H9 (cell line): Measurements from ENCODE around the gene DIPK1B. TPM values are rescaled to one million over a fixed set of nuclear protein-coding genes. Genes with fewer than 3 reads are reported as not detected.

Experiments
- DNase-seq: peaks from one replicate; pipeline ENCODE4 v3.0.0-alpha.2; 2017
- H2AFZ ChIP-seq: one replicate; pipeline ENCODE4 v1.6.1; 2013; ENCODE audit warnings: mild to moderate bottlenecking, low read length, control low read depth, moderate library complexity
- H2AK5ac ChIP-seq: 2 replicates; pipeline ENCODE4 v1.6.1; 2013; ENCODE audit warnings: low read length, control low read depth, mixed read lengths; ENCODE audit not compliant: insufficient read length
- H2BK120ac ChIP-seq: one replicate; pipeline ENCODE4 v1.6.1; 2013; ENCODE audit warnings: low read depth, mild to moderate bottlenecking, low read length, control low read depth, inconsistent platforms; ENCODE audit not compliant: poor library complexity, severe bottlenecking
- H2BK12ac ChIP-seq: 2 replicates; pipeline ENCODE4 v1.6.1; 2013; ENCODE audit warnings: low read length, control low read depth, mixed read lengths, low read depth; ENCODE audit not compliant: insufficient read length
- H2BK15ac ChIP-seq: 2 replicates; pipeline ENCODE4 v1.6.1; 2013; ENCODE audit warnings: low read depth, low read length, control low read depth
- H2BK20ac ChIP-seq: one replicate; pipeline ENCODE4 v1.6.1; 2013; ENCODE audit warnings: low read depth, mild to moderate bottlenecking, low read length, control low read depth, inconsistent platforms; ENCODE audit not compliant: poor library complexity, severe bottlenecking
- H2BK5ac ChIP-seq: 2 replicates; pipeline ENCODE4 v1.6.1; 2013; ENCODE audit warnings: low read length, control low read depth, mixed read lengths; ENCODE audit not compliant: insufficient read length
- H3K14ac ChIP-seq: 2 replicates; pipeline ENCODE4 v1.6.1; 2013; ENCODE audit warnings: low read length, control low read depth; ENCODE audit not compliant: insufficient read depth
- H3K18ac ChIP-seq: 2 replicates; pipeline ENCODE4 v1.6.1; 2013; ENCODE audit warnings: low read depth, mild to moderate bottlenecking, mixed read lengths, low read length, control low read depth; ENCODE audit not compliant: insufficient read length
- H3K23ac ChIP-seq: 2 replicates; pipeline ENCODE4 v1.6.1; 2013; ENCODE audit warnings: low read length, control low read depth, mixed read lengths, low read depth; ENCODE audit not compliant: insufficient read length
- H3K23me2 ChIP-seq: 2 replicates; pipeline ENCODE4 v1.6.1; 2013; ENCODE audit warnings: low read depth, mild to moderate bottlenecking, mixed read lengths, low read length, control low read depth; ENCODE audit not compliant: insufficient read length, poor library complexity, severe bottlenecking
- H3K27ac ChIP-seq: 2 replicates; pipeline ENCODE4 v1.5.1; 2013; ENCODE audit warnings: low read length, control low read depth, mixed read lengths, low read depth; ENCODE audit not compliant: insufficient read length
- H3K27me3 ChIP-seq: 2 replicates; pipeline ENCODE4 v1.6.1; 2013; ENCODE audit warnings: low read length, control low read depth, inconsistent platforms; ENCODE audit not compliant: insufficient read depth
- H3K4ac ChIP-seq: 2 replicates; pipeline ENCODE4 v1.6.1; 2013; ENCODE audit warnings: low read depth, mild to moderate bottlenecking, control low read depth, inconsistent platforms, low read length, moderate library complexity
- H3K4me1 ChIP-seq: 2 replicates; pipeline ENCODE4 v1.6.1; 2013; ENCODE audit warnings: low read length, control low read depth, inconsistent platforms; ENCODE audit not compliant: insufficient read depth
- H3K4me2 ChIP-seq: 2 replicates; pipeline ENCODE4 v1.6.1; 2013; ENCODE audit warnings: low read length, control low read depth, mixed read lengths; ENCODE audit not compliant: insufficient read length, insufficient read depth
- H3K56ac ChIP-seq: 2 replicates; pipeline ENCODE4 v1.6.1; 2013; ENCODE audit warnings: low read depth, mild to moderate bottlenecking, mixed read lengths, low read length, control low read depth; ENCODE audit not compliant: insufficient read length
- H3K79me1 ChIP-seq: 2 replicates; pipeline ENCODE4 v1.6.1; 2013; ENCODE audit warnings: low read depth, mild to moderate bottlenecking, moderate library complexity, low read length, control low read depth, inconsistent platforms; ENCODE audit not compliant: insufficient read depth, poor library complexity, severe bottlenecking
- H3K79me2 ChIP-seq: 2 replicates; pipeline ENCODE4 v1.6.1; 2013; ENCODE audit warnings: low read length, control low read depth, inconsistent platforms; ENCODE audit not compliant: insufficient read depth
- H3K9ac ChIP-seq: 2 replicates; pipeline ENCODE4 v1.6.1; 2013; ENCODE audit warnings: low read length, control low read depth, mixed read lengths; ENCODE audit not compliant: insufficient read length; ENCODE audit errors: extremely low read depth
- H3K9me3 ChIP-seq: one replicate; pipeline ENCODE4 v1.6.1; 2013; ENCODE audit warnings: low read depth, low read length, inconsistent platforms; ENCODE audit not compliant: control insufficient read depth
- H3T11ph ChIP-seq: one replicate; pipeline ENCODE4 v1.6.1; 2013; ENCODE audit warnings: mild to moderate bottlenecking, low read length, control low read depth, inconsistent platforms
- H4K20me1 ChIP-seq: one replicate; pipeline ENCODE4 v1.6.1; 2013; ENCODE audit not compliant: control insufficient read depth, insufficient read length, insufficient read depth
- H4K5ac ChIP-seq: 2 replicates; pipeline ENCODE4 v1.6.1; 2013; ENCODE audit warnings: low read depth, mild to moderate bottlenecking, mixed read lengths, low read length, control low read depth; ENCODE audit not compliant: insufficient read length
- H4K8ac ChIP-seq: replicated peaks from 2 replicates; pipeline ENCODE4 v1.6.1; 2013; ENCODE audit warnings: low read length, control low read depth, mixed read lengths, low read depth; ENCODE audit not compliant: insufficient read length
- H4K91ac ChIP-seq: 2 replicates; pipeline ENCODE4 v1.6.1; 2013; ENCODE audit warnings: low read depth, mild to moderate bottlenecking, moderate library complexity, mixed read lengths, low read length, control low read depth; ENCODE audit not compliant: insufficient read length
- H3K27ac Mint-ChIP-seq, 3 experiments: 2 replicates in 2 of 3; 3 replicates in 1 of 3; pipeline ENCODE4 v1.8.0; 2020 to 2021; ENCODE audit warnings: mixed read lengths in 3 of 3, mild to moderate bottlenecking in 1 of 3, moderate library complexity in 1 of 3
- H3K27me3 Mint-ChIP-seq: 2 replicates; pipeline ENCODE4 v1.8.0; 2021; ENCODE audit warnings: low read depth, mild to moderate bottlenecking, moderate library complexity, mixed read lengths
- H3K36me3 Mint-ChIP-seq, 3 experiments: 2 replicates in 2 of 3; 3 replicates in 1 of 3; pipeline ENCODE4 v1.8.0; 2020 to 2021; ENCODE audit warnings: low read depth in 3 of 3, mixed read lengths in 3 of 3; ENCODE audit not compliant: insufficient read depth in 1 of 3
- H3K4me1 Mint-ChIP-seq, 2 experiments: 2 replicates each; pipeline ENCODE4 v1.8.0; 2020; ENCODE audit warnings: mixed read lengths in 2 of 2
- H3K4me3 Mint-ChIP-seq, 2 experiments: 2 replicates in 1 of 2; 3 replicates in 1 of 2; pipeline ENCODE4 v1.8.0; 2020 to 2021; ENCODE audit warnings: mild to moderate bottlenecking in 2 of 2, mixed read lengths in 2 of 2, moderate library complexity in 1 of 2
- H3K9me3 Mint-ChIP-seq, 2 experiments: 2 replicates in 1 of 2; 3 replicates in 1 of 2; pipeline ENCODE4 v1.8.0; 2020; ENCODE audit warnings: mild to moderate bottlenecking in 2 of 2, mixed read lengths in 2 of 2, moderate library complexity in 1 of 2
- WGBS: extraction: QIAGEN DNeasy Blood & Tissue Kit; methylation state at CpG from one replicate; pipeline ENCODE4 v1.1.7; 2013; ENCODE audit warnings: missing lambda C conversion rate, low lambda C conversion rate, mixed read lengths; ENCODE audit not compliant: insufficient read length; ENCODE audit errors: extremely low coverage; 5-methylcytosine and 5-hydroxymethylcytosine counted together
- total RNA-seq: library from RNA; stranded (reverse); gene quantifications from 2 replicates; pipeline ENCODE4 v1.2.1, GENCODE V29; 2021
- TF ChIP-seq, protein P1 (sequence below): fragments of 200-600 bp; sonication (generic); conservative IDR thresholded peaks from 3 replicates; pipeline ENCODE4 v1.8.0; 2021; ENCODE audit warnings: antibody characterized with exemption, mild to moderate bottlenecking

DIPK1B gene
- total RNA-seq, 1 experiment from 2014 or later, result 40.3 TPM

GRCh38 chr9:136759001-136759400 is 46.6 kb downstream of the DIPK1B start:
- no peak overlapping the region for H3K14ac ChIP-seq
- H3K23ac ChIP-seq, result no peak overlapping the region
- H3K27me3 ChIP-seq, result no peaks in the 10 kb centered on the region
- H3K79me2 ChIP-seq, result no peaks in the 10 kb centered on the region
- Mint-ChIP-seq H3K27me3 (peaks cover 2% of the 10 kb centered on the region; the same call in 1 of the 2 replicates), H3K4me3 (no peak overlapping the region), H3K4me1 (peaks cover 10 to 27% of the 10 kb centered on the region in 2 experiments; a peak in 3 of 4 replicates), H3K36me3 (peaks cover 2 to 9% (median 2%) of the 10 kb centered on the region in 3 experiments; a peak in 4 of 7 replicates), H3K9me3 (peaks cover 9 to 11% of the 10 kb centered on the region in 2 experiments; a peak in 4 of 5 replicates), H3K27ac (no peak overlapping the region)
- H4K8ac ChIP-seq, result no peak overlapping the region
- H2AK5ac ChIP-seq, result no peak overlapping the region
- no peaks in the 10 kb centered on the region for H3K9me3 ChIP-seq
- no peak overlapping the region for H2BK15ac ChIP-seq
- H3T11ph ChIP-seq, result no peak overlapping the region
- H3K23me2 ChIP-seq, result no peaks in the 10 kb centered on the region
- H3K27ac ChIP-seq, result no peak overlapping the region
- H4K20me1 ChIP-seq, result no peaks in the 10 kb centered on the region
- TF ChIP-seq, protein P1, sequence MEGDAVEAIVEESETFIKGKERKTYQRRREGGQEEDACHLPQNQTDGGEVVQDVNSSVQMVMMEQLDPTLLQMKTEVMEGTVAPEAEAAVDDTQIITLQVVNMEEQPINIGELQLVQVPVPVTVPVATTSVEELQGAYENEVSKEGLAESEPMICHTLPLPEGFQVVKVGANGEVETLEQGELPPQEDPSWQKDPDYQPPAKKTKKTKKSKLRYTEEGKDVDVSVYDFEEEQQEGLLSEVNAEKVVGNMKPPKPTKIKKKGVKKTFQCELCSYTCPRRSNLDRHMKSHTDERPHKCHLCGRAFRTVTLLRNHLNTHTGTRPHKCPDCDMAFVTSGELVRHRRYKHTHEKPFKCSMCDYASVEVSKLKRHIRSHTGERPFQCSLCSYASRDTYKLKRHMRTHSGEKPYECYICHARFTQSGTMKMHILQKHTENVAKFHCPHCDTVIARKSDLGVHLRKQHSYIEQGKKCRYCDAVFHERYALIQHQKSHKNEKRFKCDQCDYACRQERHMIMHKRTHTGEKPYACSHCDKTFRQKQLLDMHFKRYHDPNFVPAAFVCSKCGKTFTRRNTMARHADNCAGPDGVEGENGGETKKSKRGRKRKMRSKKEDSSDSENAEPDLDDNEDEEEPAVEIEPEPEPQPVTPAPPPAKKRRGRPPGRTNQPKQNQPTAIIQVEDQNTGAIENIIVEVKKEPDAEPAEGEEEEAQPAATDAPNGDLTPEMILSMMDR, result no peak
- WGBS, result no CpG with 5 or more reads among the region's 9 CpGs
- peak; percentile 19 for DNase-seq
- H3K4ac ChIP-seq, result no peak overlapping the region
- H4K91ac ChIP-seq, result no peak overlapping the region
- no peak overlapping the region for H4K5ac ChIP-seq
- H2BK12ac ChIP-seq, result no peak overlapping the region
- no peak overlapping the region for H3K4me2 ChIP-seq
- H3K56ac ChIP-seq, result no peak overlapping the region
- H3K9ac ChIP-seq, result no peak overlapping the region
- H3K4me1 ChIP-seq, result no peaks in the 10 kb centered on the region
- H3K18ac ChIP-seq, result no peak overlapping the region
- H2BK20ac ChIP-seq, result no peak overlapping the region
- H2BK120ac ChIP-seq, result no peak overlapping the region
- no peak overlapping the region for H2BK5ac ChIP-seq
- no peak overlapping the region for H2AFZ ChIP-seq
- H3K79me1 ChIP-seq, result no peaks in the 10 kb centered on the region
